SK-N-SH (cell line): ENCODE results near the gene MRPL36. TPM values are rescaled to one million over a fixed set of nuclear protein-coding genes. Genes with fewer than 3 reads are reported as not detected.

ENCODE experiments used
- CTCF ChIA-PET: fragments of 300-600, 350-600 bp; formaldehyde crosslinking; extraction: SDS; loops from one replicate; lab custom pipeline; 2021; lab: Yijun Ruan, JAX
- POLR2A ChIA-PET: fragments of 350-600 bp; sonication (Branson Sonifier 250); formaldehyde crosslinking; extraction: SDS; loops from one replicate; lab custom pipeline; 2020; ENCODE audit warnings: antibody characterized with exemption, inconsistent platforms; lab: Yijun Ruan, JAX
- DNase-seq: peaks from one replicate; pipeline ENCODE4 v3.0.0; 2012
- H2AFZ ChIP-seq: fragments of 200-600 bp; sonication (generic); 2 replicates; pipeline ENCODE4 v1.8.1; 2016; ENCODE audit warnings: antibody characterized with exemption, mild to moderate bottlenecking, low read depth
- H3F3A ChIP-seq: fragments of 200-600 bp; sonication (generic); replicated peaks from 2 replicates; pipeline ENCODE3; 2016; ENCODE audit warnings: antibody characterized with exemption, mild to moderate bottlenecking; ENCODE audit not compliant: insufficient read depth
- H3K27ac ChIP-seq, 2 experiments: fragments of 200-500 bp in 1 of 2; fragments of 200-600 bp in 1 of 2; sonication (Bioruptor generic) in 1 of 2; sonication (generic), shearing (Covaris generic) in 1 of 2; 2 replicates each; pipeline versions ENCODE4 v1.5.1 to v1.6.1; 2014 to 2016; ENCODE audit warnings: low read depth in 2 of 2, inconsistent platforms in 1 of 2, low read length in 1 of 2, mild to moderate bottlenecking in 1 of 2, mixed read lengths in 1 of 2
- H3K27me3 ChIP-seq: fragments of 200-600 bp; sonication (generic), shearing (Covaris generic); 2 replicates; pipeline ENCODE4 v1.6.1; 2016; ENCODE audit warnings: mixed run types; ENCODE audit not compliant: insufficient read depth
- H3K36me3 ChIP-seq, 2 experiments: fragments of 200-500 bp in 1 of 2; fragments of 200-600 bp in 1 of 2; sonication (Bioruptor generic) in 1 of 2; sonication (generic) in 1 of 2; replicated peaks in 1 of 2; 2 replicates each; pipeline versions ENCODE3 to v1.5.1; 2014 to 2016; ENCODE audit warnings: low read length in 1 of 2, mild to moderate bottlenecking in 1 of 2; ENCODE audit not compliant: insufficient read depth in 2 of 2, control insufficient read depth in 1 of 2
- H3K4me1 ChIP-seq, 2 experiments: fragments of 200-500 bp in 1 of 2; fragments of 200-600 bp in 1 of 2; sonication (Bioruptor generic) in 1 of 2; sonication (generic), shearing (Covaris generic) in 1 of 2; 2 replicates each; pipeline versions ENCODE4 v1.5.1 to v1.6.1; 2014 to 2016; ENCODE audit warnings: low read depth in 1 of 2, low read length in 1 of 2, mixed run types in 1 of 2; ENCODE audit not compliant: insufficient read depth in 2 of 2, control insufficient read depth in 1 of 2
- H3K4me2 ChIP-seq: fragments of 200-600 bp; sonication (generic), shearing (Covaris generic); 2 replicates; pipeline ENCODE4 v1.6.1; 2017; ENCODE audit warnings: mixed run types
- H3K4me3 ChIP-seq, 2 experiments: fragments of 200-500 bp in 1 of 2; fragments of 200-600 bp in 1 of 2; sonication (Bioruptor generic) in 1 of 2; sonication (generic), shearing (Covaris generic) in 1 of 2; 2 replicates each; pipeline versions ENCODE4 v1.5.1 to v1.8.1; 2014 to 2016; ENCODE audit warnings: low read depth in 2 of 2, inconsistent platforms in 1 of 2, low read length in 1 of 2, mild to moderate bottlenecking in 1 of 2, mixed read lengths in 1 of 2, moderate library complexity in 1 of 2
- H3K79me2 ChIP-seq: fragments of 200-600 bp; sonication (generic); 2 replicates; pipeline ENCODE4 v1.8.1; 2017; ENCODE audit warnings: mild to moderate bottlenecking; ENCODE audit not compliant: insufficient read depth
- H3K9ac ChIP-seq: fragments of 200-600 bp; sonication (generic); 2 replicates; pipeline ENCODE4 v1.6.1; 2017; ENCODE audit warnings: mixed run types
- H3K9me2 ChIP-seq: fragments of 200-600 bp; sonication (generic); 2 replicates; pipeline ENCODE4 v1.6.1; 2017; ENCODE audit warnings: mixed run types
- H3K9me3 ChIP-seq: fragments of 200-600 bp; sonication (generic); 2 replicates; pipeline ENCODE4 v1.6.1; 2017; ENCODE audit warnings: mixed run types, mild to moderate bottlenecking, moderate library complexity
- H4K20me1 ChIP-seq: fragments of 200-600 bp; sonication (generic); 2 replicates; pipeline ENCODE4 v1.6.1; 2017; ENCODE audit warnings: mild to moderate bottlenecking, mixed run types; ENCODE audit not compliant: insufficient read depth
- ELF1 ChIP-seq: IDR thresholded peaks from 2 replicates; pipeline ENCODE4 v1.4.0; 2012
- EP300 ChIP-seq, 2 experiments: IDR thresholded peaks; 2 replicates each; pipeline versions ENCODE4 v1.4.0 to v1.6.1; 2012; ENCODE audit warnings: borderline replicate concordance in 1 of 2, low read depth in 1 of 2, low read length in 1 of 2
- FOSL2 ChIP-seq: IDR thresholded peaks from 2 replicates; pipeline ENCODE4 v1.4.0; 2012; ENCODE audit warnings: low read depth, mild to moderate bottlenecking, moderate library complexity, borderline replicate concordance
- FOXJ3 ChIP-seq: sonication (generic); formaldehyde crosslinking; IDR thresholded peaks from 2 replicates; pipeline ENCODE4 v1.5.1; 2020; ENCODE audit warnings: mild to moderate bottlenecking, missing genetic modification reagents
- FOXM1 ChIP-seq: IDR thresholded peaks from 2 replicates; pipeline ENCODE4 v1.4.0; 2012; ENCODE audit warnings: low read depth, mild to moderate bottlenecking
- GATA2 ChIP-seq: sonication (generic); formaldehyde crosslinking; IDR thresholded peaks from 2 replicates; pipeline ENCODE4 v1.5.0; 2020; ENCODE audit warnings: mild to moderate bottlenecking, missing genetic modification reagents
- NFIC ChIP-seq: IDR thresholded peaks from 2 replicates; pipeline ENCODE4 v1.4.0; 2012; ENCODE audit warnings: borderline replicate concordance
- RAD21 ChIP-seq: IDR thresholded peaks from 2 replicates; pipeline ENCODE4 v1.6.1; 2012; ENCODE audit warnings: mild to moderate bottlenecking, low read length
- SMC3 ChIP-seq: IDR thresholded peaks from 2 replicates; pipeline ENCODE4 v1.6.1; 2012; ENCODE audit warnings: low read depth, low read length, improper control_type of control experiment
- WGBS: methylation state at CpG from one replicate; pipeline ENCODE4 v1.1.6; 2017; ENCODE audit warnings: low lambda C conversion rate; 5-methylcytosine and 5-hydroxymethylcytosine counted together
- polyA plus RNA-seq, 3 experiments: library from polyadenylated mRNA; depleted of rRNA; stranded (reverse); fragments of >200 nt; gene quantifications; 2 replicates each; pipeline ENCODE4 v1.2.3, GENCODE V29; 2012
- TF ChIP-seq, protein P1 (sequence below): IDR thresholded peaks from 2 replicates; pipeline ENCODE4 v1.4.0; 2012; ENCODE audit warnings: low read depth, borderline replicate concordance
- TF ChIP-seq, protein P2 (sequence below): IDR thresholded peaks from 2 replicates; pipeline ENCODE4 v1.4.0; 2012; ENCODE audit warnings: low read depth
- TF ChIP-seq, protein P3 (sequence below): fragments of 150-350 bp; IDR thresholded peaks from 2 replicates; pipeline ENCODE4 v1.6.1; 2017; ENCODE audit warnings: antibody characterized with exemption, low read length, low read depth, borderline replicate concordance

Gene MRPL36
- polyA plus RNA-seq, 1 of the 3 experiments (the other 2 are of a cell fraction) = 78.4 TPM

DNA sequence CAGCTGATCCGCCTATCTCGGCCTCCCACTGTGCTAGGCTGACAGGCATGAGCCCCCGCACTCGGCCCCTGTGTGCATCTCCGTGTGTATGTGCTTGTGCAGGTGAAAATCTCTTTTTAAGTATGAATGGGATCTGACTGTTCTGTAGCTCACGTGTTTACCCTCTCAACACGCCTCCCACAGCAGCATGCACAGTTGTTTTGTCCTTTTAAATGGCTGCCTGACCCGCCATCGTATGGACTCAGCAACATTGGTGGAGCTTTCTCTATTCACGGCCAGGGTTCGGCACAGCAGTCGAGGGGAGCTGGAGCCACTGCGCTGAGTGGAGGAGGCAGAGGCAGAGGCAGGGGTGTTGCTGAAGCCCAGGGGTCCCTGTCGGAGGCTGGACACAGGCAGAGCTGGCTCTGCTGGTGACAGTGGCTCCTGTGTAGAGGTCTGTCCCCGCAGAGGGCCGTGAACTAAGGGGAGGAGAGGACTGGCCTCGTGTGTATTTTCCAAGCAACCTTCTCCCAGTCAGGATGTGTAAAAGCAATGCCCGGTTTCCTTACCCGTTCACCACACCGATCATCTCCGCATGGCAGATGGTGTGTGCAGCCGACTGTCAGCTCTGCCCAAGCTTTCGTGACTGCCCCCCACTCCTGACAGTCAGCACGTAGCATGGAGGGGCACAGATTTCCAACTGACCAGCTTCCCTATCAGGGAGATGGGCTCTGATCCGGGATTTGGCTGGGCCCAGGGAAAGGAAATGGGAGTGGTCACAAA lies 37.3 kb downstream of the MRPL36 start:
- H4K20me1 ChIP-seq = no peaks in the 10 kb centered on the region
- no peak overlapping the region for H3K27ac ChIP-seq
- H3F3A ChIP-seq = no peaks in the 10 kb centered on the region
- no peaks in the 10 kb centered on the region for H3K4me1 ChIP-seq
- TF ChIP-seq EP300 (IDR thresholded peaks at IDR 0.05; ENCODE audit: borderline replicate concordance in 1 of 2, low read depth in 1 of 2, low read length in 1 of 2) = no peak
- CTCF ChIA-PET = interaction anchor here (1.3 to 2.8 kb wide), 4 partner anchors 9 to 278 kb away, joined by 6 to 13 read pairs (median 11); no protein-coding TSS in a partner anchor
- POLR2A ChIA-PET = no interaction called here
- H3K27me3 ChIP-seq = peaks cover 80% of the 10 kb centered on the region
- 21% methylated on average over 22 of the region's 25 CpGs for WGBS
- no peak overlapping the region for H3K9ac ChIP-seq
- H3K4me2 ChIP-seq = no peak overlapping the region
- no peaks in the 10 kb centered on the region for H3K9me2 ChIP-seq
- no peaks in the 10 kb centered on the region for H3K36me3 ChIP-seq
- no peak for DNase-seq
- H3K4me3 ChIP-seq = no peak overlapping the region
- no peaks in the 10 kb centered on the region for H3K9me3 ChIP-seq
- no peak overlapping the region for H2AFZ ChIP-seq
- no peaks in the 10 kb centered on the region for H3K79me2 ChIP-seq

DNA sequence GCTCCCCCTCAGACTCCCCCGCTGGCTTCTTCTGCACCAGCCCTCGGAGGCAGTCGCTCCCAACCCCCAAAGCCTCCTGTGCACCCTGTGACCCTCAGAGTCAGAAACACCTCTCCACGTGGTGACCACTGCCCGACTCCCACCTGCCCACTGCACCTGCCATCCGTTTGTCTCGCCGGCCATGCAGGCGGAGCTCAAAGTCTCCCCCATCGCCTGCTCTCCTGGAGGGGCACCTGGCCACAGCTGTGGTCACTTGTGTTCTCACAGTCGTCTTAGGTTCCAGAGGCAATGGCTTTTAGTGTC lies 38.2 kb downstream of the MRPL36 start:
- ChIA-PET POLR2A (interaction anchor here (0.6 kb wide), 1 partner anchor 1490 kb away, joined by 3 read pairs; the partner anchor contains the start of gene PDCD6), CTCF (no interaction called here)
- DNase-seq = no peak
- H3K36me3 ChIP-seq = no peaks in the 10 kb centered on the region
- peaks cover 78% of the 10 kb centered on the region for H3K27me3 ChIP-seq
- no peaks in the 10 kb centered on the region for H3K79me2 ChIP-seq
- H3K4me3 ChIP-seq = no peak overlapping the region
- H3K9me2 ChIP-seq = no peaks in the 10 kb centered on the region
- 12% methylated on average over 9 of the region's 11 CpGs for WGBS
- no peak for TF ChIP-seq ELF1
- no peak overlapping the region for H3K4me2 ChIP-seq
- H3K9me3 ChIP-seq = no peaks in the 10 kb centered on the region
- no peak overlapping the region for H2AFZ ChIP-seq
- H3K9ac ChIP-seq = no peak overlapping the region
- no peaks in the 10 kb centered on the region for H3F3A ChIP-seq
- no peaks in the 10 kb centered on the region for H4K20me1 ChIP-seq
- H3K4me1 ChIP-seq = no peaks in the 10 kb centered on the region
- H3K27ac ChIP-seq = no peak overlapping the region

DNA sequence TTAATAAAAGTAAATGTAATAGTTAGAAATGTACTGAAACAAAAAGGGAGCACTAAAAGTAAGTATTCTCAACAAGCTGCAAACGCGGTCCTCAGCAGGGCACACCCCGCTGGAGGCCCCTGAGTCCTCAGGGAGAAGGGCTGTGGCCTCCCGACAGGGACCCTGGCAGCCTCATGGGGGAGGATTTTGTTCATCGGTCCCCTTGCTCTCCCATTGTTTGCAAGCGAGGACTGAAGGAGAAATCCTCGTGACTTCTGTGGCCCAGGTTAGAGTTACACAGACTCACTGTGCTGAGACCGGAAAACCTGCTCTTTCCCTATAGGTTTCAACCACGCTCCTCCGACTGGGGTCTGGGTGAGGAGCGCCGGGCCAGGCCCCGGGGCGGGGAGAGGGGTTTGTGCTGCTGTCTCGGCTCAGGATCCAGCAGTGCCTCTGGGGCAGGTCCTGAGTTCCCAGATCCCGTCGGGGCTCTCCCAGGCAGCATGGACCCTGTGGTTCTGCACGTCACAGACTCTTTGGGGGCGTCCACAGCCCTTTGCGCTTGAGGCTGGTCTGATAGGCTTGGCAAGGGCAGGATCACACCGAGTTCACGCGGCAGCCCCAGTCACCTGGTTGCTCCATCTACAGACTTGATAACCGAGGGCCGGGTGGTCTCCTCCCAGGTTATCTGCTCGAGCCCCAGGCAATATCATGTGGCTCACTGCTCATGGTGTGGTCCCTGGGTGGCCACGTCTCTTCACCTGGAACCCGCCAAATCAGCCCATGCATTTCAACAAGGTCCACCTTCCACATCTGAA lies 38.8 kb downstream of the MRPL36 start:
- Histone ChIP-seq H3K4me3 (no peak overlapping the region), H3K9me3 (no peaks in the 10 kb centered on the region)
- CTCF ChIA-PET = no interaction called here
- POLR2A ChIA-PET = interaction anchor here (0.6 kb wide), 1 partner anchor 1489 kb away, joined by 3 read pairs; the partner anchor contains the start of gene PDCD6
- 18% methylated on average over 12 of the region's 28 CpGs for WGBS
- TF ChIP-seq SMC3 (no peak), GATA2 (no peak), FOXM1 (no peak), FOXJ3 (no peak), RAD21 (no peak), FOSL2 (no peak), ELF1 (no peak), NFIC (no peak)
- TF ChIP-seq, protein P1, sequence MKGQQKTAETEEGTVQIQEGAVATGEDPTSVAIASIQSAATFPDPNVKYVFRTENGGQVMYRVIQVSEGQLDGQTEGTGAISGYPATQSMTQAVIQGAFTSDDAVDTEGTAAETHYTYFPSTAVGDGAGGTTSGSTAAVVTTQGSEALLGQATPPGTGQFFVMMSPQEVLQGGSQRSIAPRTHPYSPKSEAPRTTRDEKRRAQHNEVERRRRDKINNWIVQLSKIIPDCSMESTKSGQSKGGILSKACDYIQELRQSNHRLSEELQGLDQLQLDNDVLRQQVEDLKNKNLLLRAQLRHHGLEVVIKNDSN = no peak
- TF ChIP-seq, protein P2, sequence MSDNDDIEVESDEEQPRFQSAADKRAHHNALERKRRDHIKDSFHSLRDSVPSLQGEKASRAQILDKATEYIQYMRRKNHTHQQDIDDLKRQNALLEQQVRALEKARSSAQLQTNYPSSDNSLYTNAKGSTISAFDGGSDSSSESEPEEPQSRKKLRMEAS = no peak
- TF ChIP-seq, protein P3, sequence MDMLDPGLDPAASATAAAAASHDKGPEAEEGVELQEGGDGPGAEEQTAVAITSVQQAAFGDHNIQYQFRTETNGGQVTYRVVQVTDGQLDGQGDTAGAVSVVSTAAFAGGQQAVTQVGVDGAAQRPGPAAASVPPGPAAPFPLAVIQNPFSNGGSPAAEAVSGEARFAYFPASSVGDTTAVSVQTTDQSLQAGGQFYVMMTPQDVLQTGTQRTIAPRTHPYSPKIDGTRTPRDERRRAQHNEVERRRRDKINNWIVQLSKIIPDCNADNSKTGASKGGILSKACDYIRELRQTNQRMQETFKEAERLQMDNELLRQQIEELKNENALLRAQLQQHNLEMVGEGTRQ = no peak
- TF ChIP-seq, all 33 proteins: peak for 0
- H3K27ac ChIP-seq = no peak overlapping the region
- no peak overlapping the region for H2AFZ ChIP-seq
- no peaks in the 10 kb centered on the region for H3K79me2 ChIP-seq
- no peak overlapping the region for H3K4me2 ChIP-seq
- H3K9ac ChIP-seq = no peak overlapping the region
- no peaks in the 10 kb centered on the region for H4K20me1 ChIP-seq
- no peaks in the 10 kb centered on the region for H3K4me1 ChIP-seq
- DNase-seq = no peak
- no peaks in the 10 kb centered on the region for H3F3A ChIP-seq
- no peaks in the 10 kb centered on the region for H3K9me2 ChIP-seq
- H3K27me3 ChIP-seq = peaks cover 78% of the 10 kb centered on the region
- H3K36me3 ChIP-seq = no peaks in the 10 kb centered on the region
